Natural killer cell (primary cell): Measurements from ENCODE around the gene MMADHC. TPM values are rescaled to one million over a fixed set of nuclear protein-coding genes. Genes with fewer than 3 reads are reported as not detected.

Source experiments
- ATAC-seq, 3 donors: fragments of 150-1000 bp in 2 of 3; fragments of 200-7000 bp in 1 of 3; cut with Tn5 transposase; 1 replicate in 1 of 3; 2 replicates in 2 of 3; pipeline ENCODE4 v1.10.0; 2021; ENCODE audit warnings: mild to moderate bottlenecking in 2 of 3, moderate library complexity in 2 of 3
- DNase-seq, 2 donors: peaks; one replicate each; pipeline versions ENCODE4 v3.0.0 to v3.0.0-alpha.2; 2013 to 2021; ENCODE audit warnings: mixed read lengths in 1 of 2
- H3K27ac ChIP-seq: one replicate; pipeline ENCODE4 v1.5.1; 2013; ENCODE audit warnings: mild to moderate bottlenecking, low read length
- H3K27me3 ChIP-seq: one replicate; pipeline ENCODE4 v1.6.1; 2013; ENCODE audit warnings: low read length; ENCODE audit not compliant: control insufficient read depth, insufficient read depth
- H3K36me3 ChIP-seq: one replicate; pipeline ENCODE4 v1.6.1; 2013; ENCODE audit warnings: low read length; ENCODE audit not compliant: control insufficient read depth, insufficient read depth
- H3K4me1 ChIP-seq: one replicate; pipeline ENCODE4 v1.6.1; 2013; ENCODE audit warnings: low read length; ENCODE audit not compliant: control insufficient read depth, insufficient read depth
- H3K4me3 ChIP-seq: one replicate; pipeline ENCODE4 v1.5.1; 2013; ENCODE audit warnings: low read length
- H3K9me3 ChIP-seq: one replicate; pipeline ENCODE4 v1.6.1; 2013; ENCODE audit warnings: low read length; ENCODE audit not compliant: control insufficient read depth, insufficient read depth
- H3K27ac Mint-ChIP-seq, 2 donors: one replicate each; pipeline ENCODE4 v1.8.0; 2022; ENCODE audit warnings: mild to moderate bottlenecking in 2 of 2, mixed read lengths in 2 of 2, moderate library complexity in 1 of 2
- H3K27me3 Mint-ChIP-seq, 2 donors: one replicate each; pipeline ENCODE4 v1.8.0; 2022; ENCODE audit warnings: low read depth in 2 of 2, mixed read lengths in 2 of 2
- H3K36me3 Mint-ChIP-seq: one replicate; pipeline ENCODE4 v1.8.0; 2022; ENCODE audit warnings: mixed read lengths
- H3K4me1 Mint-ChIP-seq, 2 donors: one replicate each; pipeline ENCODE4 v1.8.0; 2022; ENCODE audit warnings: mixed read lengths in 2 of 2
- H3K4me3 Mint-ChIP-seq: one replicate; pipeline ENCODE4 v1.8.0; 2022; ENCODE audit warnings: mild to moderate bottlenecking, moderate library complexity, mixed read lengths
- H3K9me3 Mint-ChIP-seq, 2 donors: one replicate each; pipeline ENCODE4 v1.8.0; 2022; ENCODE audit warnings: mixed read lengths in 2 of 2
- WGBS: methylation state at CpG from one replicate; pipeline ENCODE4 v1.1.7; 2013; ENCODE audit warnings: missing lambda C conversion rate; ENCODE audit not compliant: insufficient coverage; 5-methylcytosine and 5-hydroxymethylcytosine counted together
- intact Hi-C: fragments of 100-400 bp; cut with micrococcal nuclease; formaldehyde crosslinking; loops from one replicate; pipeline ENCODE4 v1.14.2; 2022
- total RNA-seq, 4 donors: library from RNA; stranded (reverse); fragments of 120-200 nt in 1 of 4; gene quantifications; one replicate each; pipeline versions ENCODE4 v1.2.3 to v1.2.4, GENCODE V29; 2013 to 2022
- TF ChIP-seq, protein P1 (sequence below): fragments of 200-600 bp; IDR thresholded peaks from one replicate; pipeline ENCODE4 v1.8.0; 2022; ENCODE audit warnings: antibody characterized with exemption

The MMADHC gene
- total RNA-seq, 3 donors from 2014 or later (not counting 1 experiment from before 2014, with no cell fraction given): 59.6 to 73.9 (median 65.7) TPM

DNA sequence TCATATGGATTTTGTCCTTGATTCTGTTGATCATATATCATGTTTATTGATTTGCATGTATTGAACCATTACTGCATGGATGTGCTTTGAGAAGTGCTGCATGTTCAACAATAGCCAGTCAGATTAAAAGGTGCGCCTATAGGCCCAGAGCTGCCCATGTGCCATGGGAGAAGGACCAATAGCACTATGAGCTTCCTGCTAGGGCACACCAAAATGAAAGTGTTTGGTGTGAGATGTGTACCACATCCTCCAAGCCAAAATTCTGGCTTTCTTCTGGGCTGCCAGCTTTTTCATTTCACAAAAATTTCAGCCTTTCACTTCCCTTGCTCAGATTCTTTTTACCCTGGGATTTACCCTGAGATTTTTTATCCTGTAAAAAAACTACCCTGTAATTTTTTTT lies 34.8 kb upstream of the MMADHC start:
- no peak overlapping the region for H3K27ac ChIP-seq
- ATAC-seq: no peak
- H3K4me3 Mint-ChIP-seq: no peak overlapping the region
- TF ChIP-seq, protein P1, sequence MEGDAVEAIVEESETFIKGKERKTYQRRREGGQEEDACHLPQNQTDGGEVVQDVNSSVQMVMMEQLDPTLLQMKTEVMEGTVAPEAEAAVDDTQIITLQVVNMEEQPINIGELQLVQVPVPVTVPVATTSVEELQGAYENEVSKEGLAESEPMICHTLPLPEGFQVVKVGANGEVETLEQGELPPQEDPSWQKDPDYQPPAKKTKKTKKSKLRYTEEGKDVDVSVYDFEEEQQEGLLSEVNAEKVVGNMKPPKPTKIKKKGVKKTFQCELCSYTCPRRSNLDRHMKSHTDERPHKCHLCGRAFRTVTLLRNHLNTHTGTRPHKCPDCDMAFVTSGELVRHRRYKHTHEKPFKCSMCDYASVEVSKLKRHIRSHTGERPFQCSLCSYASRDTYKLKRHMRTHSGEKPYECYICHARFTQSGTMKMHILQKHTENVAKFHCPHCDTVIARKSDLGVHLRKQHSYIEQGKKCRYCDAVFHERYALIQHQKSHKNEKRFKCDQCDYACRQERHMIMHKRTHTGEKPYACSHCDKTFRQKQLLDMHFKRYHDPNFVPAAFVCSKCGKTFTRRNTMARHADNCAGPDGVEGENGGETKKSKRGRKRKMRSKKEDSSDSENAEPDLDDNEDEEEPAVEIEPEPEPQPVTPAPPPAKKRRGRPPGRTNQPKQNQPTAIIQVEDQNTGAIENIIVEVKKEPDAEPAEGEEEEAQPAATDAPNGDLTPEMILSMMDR: no peak
- peaks cover 13 to 18% of the 10 kb centered on the region in 2 donors for H3K27me3 Mint-ChIP-seq
- no peaks in the 10 kb centered on the region for H3K9me3 Mint-ChIP-seq
- no peaks in the 10 kb centered on the region for H3K36me3 ChIP-seq
- no peaks in the 10 kb centered on the region for H3K4me1 ChIP-seq
- H3K9me3 ChIP-seq: no peaks in the 10 kb centered on the region
- no peaks in the 10 kb centered on the region for H3K27me3 ChIP-seq
- intact Hi-C loops: no loop called here
- no peak overlapping the region for H3K4me3 ChIP-seq
- H3K36me3 Mint-ChIP-seq: no peaks in the 10 kb centered on the region
- H3K4me1 Mint-ChIP-seq: no peaks in the 10 kb centered on the region
- no peak for DNase-seq
- 74% methylated on average over 1 of the region's 1 CpG for WGBS
- no peak overlapping the region for H3K27ac Mint-ChIP-seq

DNA sequence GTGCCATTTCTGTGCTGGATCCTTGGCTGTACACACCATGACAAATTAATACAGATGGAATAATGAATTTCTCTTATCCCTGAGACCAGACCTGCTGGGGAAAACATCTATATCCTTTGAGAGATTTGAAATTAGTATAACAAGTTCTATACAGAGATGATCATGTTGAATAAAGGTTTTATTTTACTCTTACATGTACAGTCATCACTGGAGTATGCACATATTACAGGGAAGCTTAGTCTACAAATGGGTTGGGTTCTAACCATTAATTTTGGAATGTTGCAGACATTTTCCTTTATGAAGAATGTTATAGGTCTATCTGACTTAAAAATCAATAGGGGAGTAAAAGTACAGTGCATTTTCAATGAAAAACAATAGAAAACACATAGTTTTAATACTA lies 29.9 kb upstream of the MMADHC start:
- H3K4me3 ChIP-seq: no peak overlapping the region
- Mint-ChIP-seq H3K9me3 (no peaks in the 10 kb centered on the region), H3K36me3 (no peaks in the 10 kb centered on the region), H3K27me3 (peaks cover 5 to 8% of the 10 kb centered on the region in 2 donors), H3K27ac (no peak overlapping the region), H3K4me1 (no peaks in the 10 kb centered on the region), H3K4me3 (no peak overlapping the region)
- TF ChIP-seq, protein P1: no peak
- ATAC-seq (no peak), DNase-seq (no peak)
- intact Hi-C loops: no loop called here
- no peak overlapping the region for H3K27ac ChIP-seq
- H3K4me1 ChIP-seq: no peaks in the 10 kb centered on the region
- no peaks in the 10 kb centered on the region for H3K36me3 ChIP-seq
- H3K27me3 ChIP-seq: no peaks in the 10 kb centered on the region
- no peaks in the 10 kb centered on the region for H3K9me3 ChIP-seq

DNA sequence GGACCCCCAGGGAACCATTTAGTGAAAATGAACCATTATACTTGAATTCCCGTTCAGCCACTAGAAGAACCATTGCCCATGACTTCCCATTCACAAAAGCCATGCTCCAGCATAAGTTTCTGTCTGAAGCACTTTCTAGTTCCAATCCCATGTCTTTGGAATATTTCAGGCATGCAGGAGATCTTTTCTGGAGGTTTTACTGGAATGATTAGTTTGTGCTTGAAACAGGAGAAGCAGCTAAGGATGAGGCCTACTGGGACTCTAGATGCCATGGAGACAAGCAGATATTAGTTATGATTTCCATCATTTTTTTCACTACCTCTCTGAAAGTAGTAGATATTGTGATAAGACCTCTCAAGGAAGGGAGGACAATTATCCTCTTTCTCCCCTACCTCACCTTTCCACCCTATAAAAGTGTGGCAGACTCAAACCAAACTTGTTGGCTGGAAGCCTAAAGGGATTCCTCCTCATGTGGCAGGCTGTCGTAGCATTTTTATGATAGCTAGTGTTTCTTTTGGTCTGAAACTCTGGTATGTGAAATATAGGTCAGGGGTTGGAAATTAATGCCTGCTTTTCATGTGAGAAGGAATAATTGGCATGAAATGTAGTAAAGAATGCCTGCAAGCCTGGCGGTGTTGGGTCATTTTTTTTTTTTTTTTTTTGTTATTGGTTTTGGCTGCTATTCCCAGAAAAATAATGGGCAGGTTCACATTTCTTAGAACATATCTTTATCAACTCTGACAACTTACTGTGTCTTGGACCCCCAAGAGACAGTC lies 29.3 kb upstream of the MMADHC start:
- DNase-seq (no peak), ATAC-seq (no peak)
- TF ChIP-seq, protein P1: no peak
- Mint-ChIP-seq H3K27me3 (peaks cover 9 to 13% of the 10 kb centered on the region in 2 donors), H3K4me3 (no peak overlapping the region), H3K36me3 (no peaks in the 10 kb centered on the region), H3K9me3 (no peaks in the 10 kb centered on the region), H3K27ac (no peak overlapping the region), H3K4me1 (no peaks in the 10 kb centered on the region)
- no peaks in the 10 kb centered on the region for H3K36me3 ChIP-seq
- no peak overlapping the region for H3K27ac ChIP-seq
- H3K27me3 ChIP-seq: no peaks in the 10 kb centered on the region
- H3K4me3 ChIP-seq: no peak overlapping the region
- 75% methylated on average over 2 of the region's 3 CpGs for WGBS
- no peaks in the 10 kb centered on the region for H3K9me3 ChIP-seq
- no peaks in the 10 kb centered on the region for H3K4me1 ChIP-seq
- intact Hi-C loops: no loop called here

DNA sequence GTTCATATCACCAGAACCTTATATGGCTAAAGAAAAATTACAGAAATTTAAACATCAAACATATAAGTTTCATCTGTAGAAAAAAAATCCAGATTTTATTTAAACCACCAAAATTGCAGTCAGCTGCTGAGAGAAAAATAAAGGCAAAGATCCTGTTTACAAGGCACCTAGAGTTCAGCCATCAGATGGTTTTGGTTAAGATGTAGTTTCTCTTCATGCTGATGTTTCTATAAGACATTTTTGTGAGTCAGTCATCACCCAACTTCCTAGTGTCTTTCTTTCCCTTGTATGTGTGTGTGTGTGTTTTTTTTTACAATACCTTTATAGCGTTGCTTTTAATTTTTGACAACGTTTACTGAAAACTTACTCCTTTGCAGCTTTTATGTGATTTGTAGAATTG lies 26.1 kb upstream of the MMADHC start:
- Mint-ChIP-seq H3K36me3 (no peaks in the 10 kb centered on the region), H3K27me3 (peaks cover 20 to 30% of the 10 kb centered on the region in 2 donors), H3K9me3 (no peaks in the 10 kb centered on the region), H3K4me3 (no peak overlapping the region), H3K4me1 (no peaks in the 10 kb centered on the region), H3K27ac (no peak overlapping the region)
- Histone ChIP-seq H3K9me3 (no peaks in the 10 kb centered on the region), H3K4me3 (no peak overlapping the region), H3K27ac (no peak overlapping the region), H3K36me3 (no peaks in the 10 kb centered on the region), H3K27me3 (no peaks in the 10 kb centered on the region), H3K4me1 (no peaks in the 10 kb centered on the region)
- intact Hi-C loops: no loop called here
- WGBS: 85% methylated on average over 2 of the region's 2 CpGs
- ATAC-seq: no peak
- TF ChIP-seq, protein P1: no peak
- no peak for DNase-seq
